Sciatic nerve (tissue), 2 donors: ENCODE results near the gene RASA2. TPM values are rescaled to one million over a fixed set of nuclear protein-coding genes. Genes with fewer than 3 reads are reported as not detected.
A peak's percentile ranks its signal among the peaks of the same experiment; 100 is the strongest.

Experiments
- ATAC-seq: fragments of 200-7000 bp; cut with Tn5 transposase; one replicate; pipeline ENCODE4 v1.9.1; 2020; ENCODE audit warnings: mild to moderate bottlenecking, moderate library complexity
- DNase-seq: peaks from one replicate; pipeline ENCODE4 v3.0.0-alpha.2; 2020; ENCODE audit warnings: low spot score
- intact Hi-C: fragments of 100-400 bp; cut with DNase I; formaldehyde crosslinking; loops from one replicate; pipeline ENCODE4 v1.14.2; 2022
- total RNA-seq: library from RNA; stranded (reverse); fragmentation: NEBNext Ultra II Directional; extraction: Animal tissue kit (Norgen Biotek cat#: 25700); gene quantifications from one replicate; pipeline ENCODE4 v1.2.1, GENCODE V29; 2021
- donor health status: DM: no; HTN: no; CAD: no.
- donor health status: DM: no; HTN: no; CAD: no.

The RASA2 gene
- 49.3 TPM for total RNA-seq

GRCh38 chr3:141486746-141487520 is at the start of gene RASA2:
Gene RASA2 (plus strand): TSS chr3:141487027. CDS start chr3:141487084, 57 bp downstream.
- ATAC-seq = peak; percentile 88
- DNase-seq = peak; percentile 85
- intact Hi-C loops = loop anchor here (1.0 kb wide), 1 partner anchor 43 kb away; no protein-coding TSS in a partner anchor

GRCh38 chr3:141439589-141439988 is 47.2 kb upstream of the RASA2 start:
- ATAC-seq = no peak
- intact Hi-C loops = no loop called here
- no peak for DNase-seq

GRCh38 chr3:141440942-141441341 is 45.9 kb upstream of the RASA2 start:
- intact Hi-C loops = no loop called here
- ATAC-seq = peak; percentile 22
- DNase-seq = no peak

GRCh38 chr3:141441381-141442364 is 45.2 kb upstream of the RASA2 start:
- intact Hi-C loops = no loop called here
- ATAC-seq = peak; percentile 88
- peak; percentile 84 for DNase-seq

- intact Hi-C loops = no loop called here
- no peak for DNase-seq
Observed at GRCh38 chr3:141442446-141442845, 44.4 kb upstream of the RASA2 start.

GRCh38 chr3:141442914-141443313 is 43.9 kb upstream of the RASA2 start:
- intact Hi-C loops = no loop called here
- DNase-seq (no peak), ATAC-seq (no peak)

More at GRCh38 chr3:141442446-141442845, 44.4 kb upstream of the RASA2 start:
- no peak for ATAC-seq

GRCh38 chr3:141444586-141445285 is 42.1 kb upstream of the RASA2 start:
- DNase-seq (no peak), ATAC-seq (no peak)
- intact Hi-C loops = loop anchor here (1.0 kb wide), 1 partner anchor 43 kb away; the partner anchor contains the start of gene RASA2

- intact Hi-C loops = no loop called here
- no peak for ATAC-seq
- no peak for DNase-seq
Observed at GRCh38 chr3:141445990-141446389, 40.8 kb upstream of the RASA2 start.

GRCh38 chr3:141446737-141447136 is 40.1 kb upstream of the RASA2 start:
- intact Hi-C loops = no loop called here
- DNase-seq (no peak), ATAC-seq (no peak)

- intact Hi-C loops = no loop called here
- ATAC-seq (no peak), DNase-seq (no peak)
Observed at GRCh38 chr3:141447383-141447782, 39.4 kb upstream of the RASA2 start.

- intact Hi-C loops = no loop called here
- ATAC-seq = no peak
- DNase-seq = no peak
Observed at GRCh38 chr3:141448606-141449220, 38.1 kb upstream of the RASA2 start.

GRCh38 chr3:141449424-141449823 is 37.4 kb upstream of the RASA2 start:
- DNase-seq (no peak), ATAC-seq (no peak)
- intact Hi-C loops = no loop called here

GRCh38 chr3:141450727-141451375 is 36.0 kb upstream of the RASA2 start:
- DNase-seq (no peak), ATAC-seq (no peak)
- intact Hi-C loops = no loop called here

GRCh38 chr3:141452045-141452444 is 34.8 kb upstream of the RASA2 start:
- intact Hi-C loops = no loop called here
- no peak for DNase-seq
- ATAC-seq = peak; percentile 76

GRCh38 chr3:141452773-141453172 is 34.1 kb upstream of the RASA2 start:
- intact Hi-C loops = no loop called here
- no peak for ATAC-seq

GRCh38 chr3:141454054-141454453 is 32.8 kb upstream of the RASA2 start:
- ATAC-seq = no peak
- no peak for DNase-seq
- intact Hi-C loops = no loop called here

More at GRCh38 chr3:141452773-141453172, 34.1 kb upstream of the RASA2 start:
- no peak for DNase-seq

- peak; percentile 72 for ATAC-seq
- intact Hi-C loops = loop anchor here (5.0 kb wide), 2 partner anchors 98 to 148 kb away; no protein-coding TSS in a partner anchor
- DNase-seq = no peak
Observed at GRCh38 chr3:141454906-141455602, 31.8 kb upstream of the RASA2 start.
